NCI-H2029 (cell line): ENCODE results near the gene WDR1.

Source experiments
- DNase-seq: peaks from one replicate; lab custom pipeline; 2025; lab: John Stamatoyannopoulos, UW

The WDR1 gene

GRCh38 chr4:10036807-10037342 lies 79.7 kb downstream of the WDR1 start:
- no peak for DNase-seq

GRCh38 chr4:10035130-10035529 lies 81.5 kb downstream of the WDR1 start:
- DNase-seq: no peak

DNA sequence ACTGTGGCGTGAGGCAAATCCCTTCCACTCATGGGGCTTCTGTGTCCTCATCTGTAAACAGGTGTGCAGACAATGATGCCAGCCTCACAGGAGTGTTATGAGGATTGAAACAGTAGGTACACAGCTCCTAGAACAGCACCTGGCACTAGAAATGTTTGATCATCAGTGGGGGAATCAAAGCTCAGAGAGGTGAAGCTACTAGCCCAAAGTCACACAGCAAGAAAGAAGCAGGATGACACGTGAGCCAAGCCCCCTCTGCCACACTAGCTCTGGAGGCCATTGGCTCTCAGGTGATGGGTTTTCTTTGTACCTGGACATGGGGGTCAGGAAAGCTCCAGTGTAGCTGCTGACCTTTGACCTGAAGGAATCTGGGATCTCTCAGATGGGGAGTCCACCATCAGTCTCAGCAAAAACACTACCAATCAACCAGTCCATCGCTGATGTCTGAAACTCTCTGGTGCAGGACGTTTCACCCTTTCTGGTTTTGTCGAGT lies 81.9 kb downstream of the WDR1 start:
- no peak for DNase-seq

DNA sequence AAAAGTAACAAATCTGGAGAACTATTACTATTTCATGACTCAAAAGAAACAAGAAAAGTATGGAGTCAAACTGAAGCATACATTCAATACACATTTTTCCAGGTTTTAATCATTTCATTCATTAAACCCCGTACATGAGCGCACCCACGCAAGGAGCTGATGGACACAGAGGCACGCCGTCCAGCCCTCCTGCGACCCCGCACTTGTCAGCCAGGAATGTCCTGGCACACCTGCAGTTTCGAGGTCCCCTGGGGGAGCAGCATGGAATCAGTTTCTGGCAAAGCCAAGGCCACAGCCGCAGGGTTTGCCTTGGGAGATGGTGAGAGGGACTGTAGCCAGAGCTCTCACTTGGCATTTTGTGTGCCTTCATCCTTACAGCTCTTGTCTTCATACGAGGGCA lies 82.5 kb downstream of the WDR1 start:
- DNase-seq: no peak

GRCh38 chr4:10033191-10033881 lies 83.3 kb downstream of the WDR1 start:
- DNase-seq: no peak

- DNase-seq: peak; percentile 36
Observed at GRCh38 chr4:10032625-10033024, 84.0 kb downstream of the WDR1 start.

DNA sequence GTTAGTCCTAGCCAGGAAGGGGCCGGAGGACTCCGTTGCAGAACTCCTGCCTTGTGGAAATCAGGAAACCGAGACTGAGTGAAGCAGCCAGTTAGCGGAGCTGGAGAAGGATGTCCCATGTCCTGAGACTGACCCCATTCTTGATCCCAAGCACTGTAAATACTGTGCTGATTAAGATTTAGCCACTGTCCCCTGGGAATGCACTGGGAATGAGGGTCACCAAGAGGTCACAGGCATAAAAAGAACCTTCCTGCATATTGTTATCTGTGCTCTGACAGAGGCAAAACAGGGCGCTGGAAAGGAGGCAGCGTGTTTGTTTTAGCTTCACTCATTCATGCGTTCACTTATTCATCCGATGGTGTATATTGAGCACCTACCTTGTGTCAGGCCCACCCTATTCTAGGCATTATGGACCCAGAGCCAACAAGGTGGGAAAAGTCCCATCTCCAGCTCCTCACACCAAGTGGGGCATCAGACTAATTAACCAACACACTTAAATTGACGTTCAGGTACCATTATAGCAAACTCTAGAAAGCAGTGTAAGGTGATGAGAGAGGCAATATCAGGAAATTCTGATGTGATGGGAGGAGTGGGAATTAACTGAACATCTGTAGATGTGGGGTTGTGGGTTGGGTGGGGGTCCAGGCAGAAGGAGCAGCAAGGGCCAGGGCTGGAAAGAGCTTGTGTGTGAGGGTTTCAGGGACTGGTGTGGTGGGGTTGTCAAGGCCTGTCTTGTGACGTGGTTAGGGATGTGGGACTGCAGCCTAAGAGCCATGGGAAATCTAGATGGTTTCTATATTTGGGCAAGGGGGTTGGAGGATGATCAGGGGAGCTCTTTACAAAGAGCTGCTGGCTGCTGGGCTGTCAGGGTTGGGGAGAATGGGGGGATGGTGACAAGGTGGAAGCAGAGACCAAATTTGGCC lies 84.7 kb downstream of the WDR1 start:
- no peak for DNase-seq

- DNase-seq: no peak
Observed at GRCh38 chr4:10030972-10031667, 85.5 kb downstream of the WDR1 start.

GRCh38 chr4:10029403-10029802 lies 87.2 kb downstream of the WDR1 start:
- no peak for DNase-seq

- DNase-seq: no peak
Observed at GRCh38 chr4:10028910-10029309, 87.7 kb downstream of the WDR1 start.

DNA sequence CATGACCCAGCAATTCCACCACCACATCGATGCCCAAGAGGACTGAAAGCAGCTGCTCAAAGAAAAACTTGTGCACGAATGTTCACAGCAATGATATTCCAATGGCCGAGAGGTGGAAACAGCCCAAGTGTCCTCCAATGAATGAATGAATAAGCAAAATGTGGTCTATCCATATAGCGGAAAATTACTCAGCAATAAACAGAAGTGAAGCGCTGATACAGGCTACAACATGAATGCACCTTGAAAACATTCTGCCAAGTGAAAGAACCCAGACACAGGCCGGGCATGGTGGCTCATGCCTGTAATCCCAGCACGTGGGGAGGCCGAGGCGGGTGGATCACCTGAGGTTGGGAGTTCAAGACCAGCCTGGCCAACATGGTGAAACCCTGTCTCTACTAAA lies 90.1 kb downstream of the WDR1 start:
- DNase-seq: no peak

DNA sequence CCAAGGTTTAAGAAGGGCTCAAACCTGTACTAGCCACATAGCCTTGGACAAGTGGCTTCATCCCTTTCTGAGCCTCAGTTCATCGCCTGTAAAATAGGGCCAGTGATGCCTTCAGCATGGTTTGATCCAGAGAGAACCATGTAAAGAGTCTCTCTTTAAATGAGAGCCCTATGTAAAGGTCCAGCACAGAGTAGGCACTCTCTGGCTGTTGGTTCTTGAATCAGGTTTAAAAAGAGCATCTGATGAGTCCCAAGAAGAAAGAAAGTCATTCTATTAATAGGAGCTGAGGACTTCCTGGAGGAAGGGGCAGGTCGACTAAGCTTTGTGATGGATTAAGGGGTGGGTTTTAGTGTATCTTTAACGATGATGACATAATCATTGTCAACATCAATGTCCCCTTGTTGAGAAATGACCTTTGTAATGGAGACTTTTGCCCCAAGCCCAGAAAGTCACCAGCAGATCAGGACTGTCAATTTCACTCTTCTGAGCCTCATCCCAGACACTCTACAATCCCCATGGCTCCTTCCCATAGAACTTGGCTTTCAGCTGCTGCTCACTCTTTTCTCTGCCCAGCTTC lies 91.3 kb downstream of the WDR1 start:
- no peak for DNase-seq
